HG03095 (cell line): ENCODE data around the gene PRB3.

Experiments
- ATAC-seq: cut with Tn5 transposase; IDR thresholded peaks from one replicate; pipeline ENCODE4 v1.9.1; 2021; ENCODE audit warnings: moderate library complexity; ENCODE audit not compliant: unreplicated experiment

Gene PRB3

GRCh38 chr12:11269607-11270006 is at the start of gene PRB3:
PRB3 (minus strand) TSS chr12:11269707; CDS start chr12:11269669, 38 bp downstream.
- ATAC-seq = no peak

- no peak for ATAC-seq
Observed at GRCh38 chr12:11310336-11310735, 40.8 kb upstream of the PRB3 start, which contains the start of gene PRB4. PRB4 (minus strand) TSS chr12:11310436; CDS start chr12:11310398, 38 bp downstream.

GRCh38 chr12:11307143-11307542 is 37.6 kb upstream of the PRB3 start:
- no peak for ATAC-seq

- ATAC-seq = no peak
Observed at GRCh38 chr12:11273449-11273848, 3.9 kb upstream of the PRB3 start.

GRCh38 chr12:11264501-11264900 is 5.0 kb downstream of the PRB3 start:
- ATAC-seq = no peak

GRCh38 chr12:11246489-11246888 is 23.0 kb downstream of the PRB3 start:
- ATAC-seq = no peak

- no peak for ATAC-seq
Observed at GRCh38 chr12:11242656-11243055, 26.9 kb downstream of the PRB3 start.

- no peak for ATAC-seq
Observed at GRCh38 chr12:11240348-11240930, 29.1 kb downstream of the PRB3 start.

GRCh38 chr12:11238275-11238674 is 31.2 kb downstream of the PRB3 start:
- ATAC-seq = no peak

GRCh38 chr12:11233532-11233931 is 36.0 kb downstream of the PRB3 start:
- no peak for ATAC-seq

GRCh38 chr12:11228296-11228879 is 41.1 kb downstream of the PRB3 start:
- ATAC-seq = no peak

GRCh38 chr12:11227373-11227772 is 42.1 kb downstream of the PRB3 start:
- no peak for ATAC-seq
